MM.1S (cell line): Measurements from ENCODE around the gene SLC49A3.

Experiments
- DNase-seq: peaks from one replicate; pipeline ENCODE4 v3.0.0-alpha.2; 2015
- H2AFZ ChIP-seq: fragments of 300-600 bp; sonication (generic); 2 replicates; pipeline ENCODE4 v1.6.0; 2016; ENCODE audit warnings: antibody characterized with exemption, low read length
- H3F3A ChIP-seq: fragments of 300-600 bp; sonication (generic); 2 replicates; pipeline ENCODE4 v1.6.1; 2016; ENCODE audit warnings: mild to moderate bottlenecking, antibody characterized with exemption, low read length, moderate library complexity, mixed read lengths; ENCODE audit not compliant: insufficient read depth
- H3K27ac ChIP-seq: fragments of 300-600 bp; sonication (generic); 2 replicates; pipeline ENCODE4 v1.5.1; 2016; ENCODE audit warnings: mild to moderate bottlenecking, low read length
- H3K27me3 ChIP-seq: fragments of 300-600 bp; sonication (generic); replicated peaks from 2 replicates; pipeline ENCODE4 v1.6.0; 2016; ENCODE audit warnings: low read length; ENCODE audit not compliant: insufficient read depth
- H3K36me3 ChIP-seq: fragments of 300-600 bp; sonication (generic); replicated peaks from 2 replicates; pipeline ENCODE4 v1.6.1; 2016; ENCODE audit warnings: mild to moderate bottlenecking, low read length, mixed read lengths; ENCODE audit not compliant: insufficient read depth
- H3K4me1 ChIP-seq: fragments of 300-600 bp; sonication (generic); 2 replicates; pipeline ENCODE4 v1.6.1; 2016; ENCODE audit warnings: low read length, mixed read lengths
- H3K4me2 ChIP-seq: fragments of 300-600 bp; sonication (generic); 2 replicates; pipeline ENCODE4 v1.6.0; 2016; ENCODE audit warnings: low read depth, low read length
- H3K4me3 ChIP-seq: fragments of 300-600 bp; sonication (generic); 2 replicates; pipeline ENCODE4 v1.5.1; 2016; ENCODE audit warnings: low read length, mixed read lengths
- H3K79me2 ChIP-seq: fragments of 300-600 bp; sonication (generic); 2 replicates; pipeline ENCODE4 v1.6.1; 2016; ENCODE audit warnings: mixed run types, low read length, mixed read lengths
- H3K9ac ChIP-seq: fragments of 300-600 bp; sonication (generic); 2 replicates; pipeline ENCODE4 v1.6.1; 2016; ENCODE audit warnings: low read length, mixed read lengths
- H3K9me2 ChIP-seq: fragments of 300-600 bp; sonication (generic); replicated peaks from 2 replicates; pipeline ENCODE4 v1.6.1; 2016; ENCODE audit warnings: mild to moderate bottlenecking, low read length, mixed read lengths; ENCODE audit not compliant: insufficient read depth
- H3K9me3 ChIP-seq: fragments of 300-600 bp; sonication (generic); replicated peaks from 2 replicates; pipeline ENCODE4 v1.6.1; 2016; ENCODE audit warnings: mild to moderate bottlenecking, low read length, mixed read lengths; ENCODE audit not compliant: insufficient read depth
- H4K20me1 ChIP-seq: fragments of 300-600 bp; sonication (generic); 2 replicates; pipeline ENCODE4 v1.6.1; 2016; ENCODE audit warnings: mild to moderate bottlenecking, low read length, moderate library complexity, mixed read lengths; ENCODE audit not compliant: insufficient read depth
- CTCF ChIP-seq: fragments of 300-600 bp; sonication (generic); IDR thresholded peaks from 2 replicates; pipeline ENCODE4 v1.5.1; 2016; ENCODE audit warnings: antibody characterized with exemption, low read length, mixed read lengths
- EZH2 ChIP-seq: fragments of 300-600 bp; sonication (generic); optimal IDR thresholded peaks from 2 replicates; pipeline ENCODE3; 2017; ENCODE audit warnings: low read depth, mild to moderate bottlenecking, antibody characterized with exemption, low read length, mixed read lengths
- EZH2phosphoT487 ChIP-seq: fragments of 300-600 bp; sonication (generic); IDR thresholded peaks from 2 replicates; pipeline ENCODE4 v1.6.1; 2018; ENCODE audit warnings: antibody characterized with exemption, low read length

Gene SLC49A3

GRCh38 chr4:633976-634598 lies 54.9 kb downstream of the SLC49A3 start:
- Histone ChIP-seq H3K4me2 (no peak overlapping the region), H3K4me3 (no peak overlapping the region), H3K36me3 (no peaks in the 10 kb centered on the region), H3K4me1 (no peaks in the 10 kb centered on the region), H3K9me2 (no peaks in the 10 kb centered on the region), H2AFZ (no peak overlapping the region), H3K79me2 (no peaks in the 10 kb centered on the region), H3K27ac (no peak overlapping the region), H3K9ac (no peak overlapping the region), H3K27me3 (no peaks in the 10 kb centered on the region), H3F3A (no peaks in the 10 kb centered on the region), H3K9me3 (no peaks in the 10 kb centered on the region), H4K20me1 (no peaks in the 10 kb centered on the region)
- TF ChIP-seq EZH2phosphoT487 (no peak), EZH2 (no peak), CTCF (no peak)
- no peak for DNase-seq

- H3K4me3 ChIP-seq: no peak overlapping the region
- no peak overlapping the region for H2AFZ ChIP-seq
- H3K9me3 ChIP-seq: no peaks in the 10 kb centered on the region
- TF ChIP-seq CTCF: no peak
- H3K27ac ChIP-seq: no peak overlapping the region
- H3K36me3 ChIP-seq: no peaks in the 10 kb centered on the region
- no peaks in the 10 kb centered on the region for H3F3A ChIP-seq
- no peak overlapping the region for H3K4me2 ChIP-seq
- H4K20me1 ChIP-seq: no peaks in the 10 kb centered on the region
- H3K27me3 ChIP-seq: no peaks in the 10 kb centered on the region
- no peak for DNase-seq
- no peaks in the 10 kb centered on the region for H3K4me1 ChIP-seq
- H3K79me2 ChIP-seq: no peaks in the 10 kb centered on the region
- no peak overlapping the region for H3K9ac ChIP-seq
- no peaks in the 10 kb centered on the region for H3K9me2 ChIP-seq
These were observed 55.5 kb downstream of the SLC49A3 start for GRCh38 chr4:633406-633805.

- H4K20me1 ChIP-seq: no peaks in the 10 kb centered on the region
- no peaks in the 10 kb centered on the region for H3F3A ChIP-seq
- H3K27ac ChIP-seq: no peak overlapping the region
- no peak overlapping the region for H2AFZ ChIP-seq
- H3K9me2 ChIP-seq: no peaks in the 10 kb centered on the region
- H3K9me3 ChIP-seq: no peaks in the 10 kb centered on the region
- no peaks in the 10 kb centered on the region for H3K36me3 ChIP-seq
- TF ChIP-seq CTCF (no peak), EZH2 (no peak), EZH2phosphoT487 (no peak)
- H3K9ac ChIP-seq: no peak overlapping the region
- H3K4me2 ChIP-seq: no peak overlapping the region
- no peak for DNase-seq
- H3K4me1 ChIP-seq: no peaks in the 10 kb centered on the region
- no peak overlapping the region for H3K4me3 ChIP-seq
- H3K27me3 ChIP-seq: no peaks in the 10 kb centered on the region
- no peaks in the 10 kb centered on the region for H3K79me2 ChIP-seq
These were observed 56.0 kb downstream of the SLC49A3 start for GRCh38 chr4:632926-633325.
